GM18519 (cell line): ENCODE measurements around the gene PIP5K1C.
"Not testable (repeated sequence)": the region's sequence is repeated elsewhere in the genome, so short reads cannot be mapped to it uniquely, and the experiment has no call there.

ENCODE experiments used
- ATAC-seq: cut with Tn5 transposase; IDR thresholded peaks from one replicate; pipeline ENCODE4 v1.9.1; 2021; ENCODE audit warnings: mild to moderate bottlenecking, moderate library complexity; ENCODE audit not compliant: unreplicated experiment, low FRiP score

Gene PIP5K1C

DNA sequence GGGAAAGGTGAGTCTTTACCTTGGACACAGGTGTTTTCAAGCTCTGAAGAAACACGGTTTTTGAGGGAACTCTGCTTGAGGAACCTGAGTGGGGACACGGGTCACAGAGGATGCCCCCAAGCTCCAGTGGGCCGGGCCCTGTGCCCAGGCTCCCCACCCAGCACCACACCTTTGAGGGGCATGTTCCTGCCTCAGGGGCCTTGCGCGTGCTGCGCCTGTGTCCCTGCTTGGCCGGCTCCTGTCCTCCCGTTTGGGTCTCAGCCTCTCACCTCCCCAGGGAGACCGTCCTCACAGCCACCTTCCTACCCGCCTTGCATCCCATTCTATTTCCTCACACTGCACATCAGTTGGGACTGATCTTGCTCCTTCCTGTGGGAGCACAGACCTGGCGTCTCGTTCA, 21.1 kb downstream of the PIP5K1C start:
- no peak for ATAC-seq

DNA sequence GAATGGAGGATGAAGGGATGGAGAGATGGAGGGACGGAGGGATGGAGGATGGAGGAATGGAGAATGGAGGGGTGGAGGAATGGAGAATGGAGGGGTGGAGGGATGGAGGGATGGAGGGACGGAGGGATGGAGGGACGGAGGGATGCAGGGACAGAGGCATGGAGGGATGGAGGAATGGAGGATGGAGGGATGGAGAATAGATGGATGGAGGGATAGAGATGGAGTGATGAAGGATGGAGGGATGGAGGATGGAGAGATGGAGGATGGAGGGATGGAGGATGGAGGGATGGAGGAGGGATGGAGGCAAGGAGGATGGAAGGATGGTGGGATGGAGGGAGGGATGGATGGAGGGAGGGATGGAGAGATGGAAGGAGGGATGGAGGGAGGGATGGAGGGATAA, 22.1 kb downstream of the PIP5K1C start:
- ATAC-seq = no peak

DNA sequence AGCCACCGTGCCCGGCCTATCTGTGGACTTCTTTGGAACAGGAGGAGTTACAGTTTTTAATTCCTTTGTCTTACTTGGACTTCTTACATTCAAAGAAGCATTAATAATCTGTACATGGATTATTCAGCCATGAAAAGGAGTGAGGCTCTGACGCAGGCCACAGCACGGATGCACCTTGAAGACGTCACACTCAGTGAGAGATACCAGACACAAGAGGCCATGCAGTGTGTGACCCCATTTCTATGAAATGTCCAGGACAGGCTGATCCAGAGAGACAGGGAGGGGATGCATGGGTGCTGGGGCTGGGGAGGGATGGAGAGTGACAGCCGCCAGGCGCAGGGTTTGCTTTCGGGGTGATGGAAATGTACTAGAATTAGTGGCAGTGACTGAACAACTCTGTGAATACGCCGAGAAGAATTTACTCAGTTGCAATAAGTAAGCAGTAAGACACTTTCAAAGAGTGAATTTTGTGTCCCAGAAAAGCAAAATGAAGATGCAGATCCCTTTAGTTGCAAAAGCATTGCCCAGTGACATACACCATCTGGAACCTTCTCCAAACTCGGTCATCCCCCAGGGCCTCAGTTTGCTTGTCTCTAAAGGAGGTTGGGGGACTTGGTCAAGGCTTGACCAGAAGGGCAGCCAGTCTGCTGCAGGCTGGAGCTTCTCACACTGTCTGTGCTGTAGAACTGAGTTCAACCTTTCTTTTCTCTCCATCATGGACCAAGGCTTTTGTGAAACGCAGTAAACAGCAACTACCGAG, 25.3 kb downstream of the PIP5K1C start:
- no peak for ATAC-seq

DNA sequence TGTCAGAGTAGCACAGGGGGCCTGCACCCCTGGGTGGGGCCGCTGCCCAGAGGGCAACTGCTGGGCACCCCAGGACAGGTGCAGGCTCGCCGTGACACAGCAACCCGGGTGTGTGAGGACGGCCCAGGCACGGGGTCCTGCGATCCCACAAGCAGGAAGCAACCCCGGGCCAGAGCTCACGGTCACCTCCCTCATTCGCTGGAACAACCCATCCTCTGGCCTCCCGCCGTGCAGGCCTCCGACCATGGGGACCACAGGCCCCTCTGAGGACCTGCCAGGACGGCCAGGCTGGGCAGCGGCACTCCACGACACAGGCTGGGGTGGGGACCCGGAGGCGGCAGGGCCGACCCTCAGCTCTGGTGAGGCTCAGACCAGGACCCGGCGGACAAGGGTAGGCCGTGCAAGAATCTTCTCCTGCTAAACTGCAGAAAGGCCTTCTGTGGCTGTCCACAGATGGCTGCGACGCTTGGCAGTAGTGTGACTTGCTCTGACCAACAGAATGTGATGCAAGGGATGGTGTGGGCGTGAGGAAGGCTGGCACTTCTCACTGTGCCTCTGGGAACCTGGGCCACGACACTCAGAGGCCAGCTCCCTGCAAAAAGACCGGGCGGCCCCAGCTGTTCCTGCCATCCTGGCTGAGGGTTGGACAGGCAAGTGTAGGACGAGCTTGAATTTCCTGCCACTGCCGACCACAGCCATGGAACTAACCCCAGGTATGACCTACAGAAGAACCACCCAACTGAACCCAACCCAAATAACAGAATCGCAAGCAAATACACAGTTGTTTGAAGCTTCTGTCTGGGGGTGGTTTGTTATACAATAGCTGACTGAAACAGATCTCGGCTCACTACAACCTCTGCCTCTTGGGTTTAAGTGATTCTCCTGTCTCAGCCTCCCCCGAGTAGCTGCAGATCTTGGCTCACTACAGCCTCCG, 26.5 kb downstream of the PIP5K1C start:
- ATAC-seq = no peak

DNA sequence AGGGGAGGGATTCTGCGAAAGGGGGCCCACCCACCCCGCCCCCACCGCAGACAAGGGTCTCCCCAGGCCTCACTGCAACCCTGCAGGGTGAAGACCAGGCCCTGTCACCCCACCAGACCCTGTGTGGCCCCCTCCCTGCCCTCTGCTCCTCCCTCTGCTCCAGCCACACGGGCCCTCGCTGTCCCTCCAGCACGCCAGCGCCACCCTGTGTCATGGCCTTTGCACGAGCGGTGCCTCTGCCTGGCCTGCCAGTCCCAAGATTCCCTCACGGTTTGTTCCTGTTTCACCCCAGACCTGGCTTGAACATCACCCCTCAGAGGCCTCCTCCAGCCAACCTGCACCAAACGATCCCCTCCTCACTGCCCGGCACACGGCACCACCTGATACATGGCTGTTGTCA, 27.3 kb downstream of the PIP5K1C start:
- no peak for ATAC-seq

- no peak for ATAC-seq
Measured at GRCh38 chr19:3672575-3672948, 27.7 kb downstream of the PIP5K1C start.

GRCh38 chr19:3671680-3672574, 28.3 kb downstream of the PIP5K1C start:
- ATAC-seq = no peak

- ATAC-seq = no peak
Measured at GRCh38 chr19:3670796-3671679, 29.2 kb downstream of the PIP5K1C start.

DNA sequence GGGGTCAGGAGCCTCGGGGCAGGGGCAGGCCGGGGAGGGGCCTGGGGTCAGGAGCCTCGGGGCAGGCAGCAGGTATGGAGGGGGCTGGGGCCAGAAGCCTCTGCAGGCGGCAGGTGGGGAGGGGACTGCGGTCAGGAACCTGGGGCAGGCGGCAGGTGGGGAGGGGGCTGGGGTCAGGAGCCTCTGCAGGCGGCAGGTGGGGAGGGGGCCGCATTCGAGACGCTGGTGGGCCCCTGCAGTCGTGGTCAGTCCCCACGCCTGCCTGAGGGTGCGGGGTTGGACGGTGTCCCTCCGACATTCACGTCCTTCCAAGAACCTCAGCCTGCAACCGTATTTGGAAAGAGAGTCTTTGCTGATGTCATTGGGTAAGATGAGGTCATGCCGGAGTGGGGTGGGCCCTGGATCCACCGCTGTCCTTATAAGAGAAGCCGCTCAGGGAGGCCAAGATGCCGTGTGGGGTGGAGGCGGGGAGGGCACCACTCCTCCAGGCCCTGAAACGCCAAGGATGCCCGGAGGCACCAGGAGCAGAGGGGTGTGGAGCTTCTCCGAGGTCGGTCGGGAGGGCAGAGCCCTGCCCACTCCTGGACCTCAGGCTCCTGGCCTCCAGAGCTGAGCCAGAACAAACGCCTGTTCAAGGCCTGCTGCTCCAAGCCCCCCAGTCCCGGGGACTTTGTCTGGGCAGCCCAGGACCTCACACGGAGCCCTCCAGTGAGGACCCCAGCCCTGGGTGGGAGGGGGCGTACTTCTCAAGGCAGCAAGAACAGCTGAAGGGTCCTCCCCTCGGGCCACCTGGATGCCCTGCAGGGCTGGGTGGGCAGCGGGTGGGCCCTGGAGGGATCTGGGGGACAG, 30.1 kb downstream of the PIP5K1C start:
- no peak for ATAC-seq

DNA sequence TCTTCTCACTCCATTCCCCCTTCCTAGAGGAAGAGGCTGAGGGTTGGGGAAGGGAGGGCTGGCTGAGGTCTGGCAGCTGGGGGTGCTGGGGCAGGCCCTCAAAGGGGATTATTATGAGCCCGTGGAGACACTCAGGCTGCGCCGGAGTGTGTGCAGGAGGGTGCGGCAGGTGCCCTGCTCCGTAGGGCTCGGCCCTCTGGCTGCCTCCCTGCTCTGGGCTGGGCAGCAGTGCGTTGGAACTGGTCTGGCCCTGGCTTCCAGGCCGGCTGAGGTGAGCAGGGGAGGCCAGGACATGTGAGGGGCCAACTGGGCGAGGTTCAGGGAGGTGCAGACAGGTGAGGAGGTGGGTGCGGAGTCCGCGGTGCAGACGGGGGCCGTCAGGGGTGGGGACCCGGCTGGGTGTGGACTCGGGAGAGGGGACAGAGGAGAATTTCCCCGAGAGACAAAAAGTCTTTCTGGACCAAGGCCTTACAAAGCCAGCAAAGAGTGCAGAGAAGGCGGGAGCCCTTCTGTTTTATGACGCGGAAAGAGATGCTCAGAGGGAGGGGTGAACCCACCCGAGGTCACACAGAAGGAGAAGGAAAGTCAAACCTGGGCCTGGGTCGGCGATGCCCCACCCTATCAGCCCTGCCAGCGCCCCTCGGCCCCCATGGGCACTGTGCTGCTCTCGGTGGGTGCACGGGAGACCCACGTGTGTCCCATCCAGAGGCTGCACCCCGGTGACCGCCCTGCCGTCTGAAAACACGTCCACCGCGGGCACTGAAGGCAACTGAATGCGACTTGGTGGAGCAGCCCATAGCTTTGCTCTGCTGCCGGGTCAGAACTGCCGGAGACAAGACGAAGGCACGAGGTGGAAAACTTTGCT, 31.0 kb downstream of the PIP5K1C start:
- no peak for ATAC-seq

GRCh38 chr19:3668331-3669081, 31.8 kb downstream of the PIP5K1C start:
- ATAC-seq = no peak

- ATAC-seq = no peak
Measured at GRCh38 chr19:3667766-3668165, 32.5 kb downstream of the PIP5K1C start.

- no peak for ATAC-seq
Measured at GRCh38 chr19:3667037-3667638, 33.1 kb downstream of the PIP5K1C start.

GRCh38 chr19:3666545-3666856, 33.8 kb downstream of the PIP5K1C start:
- ATAC-seq = not testable (repeated sequence)

GRCh38 chr19:3665681-3666544, 34.4 kb downstream of the PIP5K1C start:
- no peak for ATAC-seq
